GM13977 (cell line): Measurements from ENCODE around the gene ROBO1.

Source experiments
- DNase-seq: peaks from one replicate; pipeline ENCODE4 v3.0.0; 2012; ENCODE audit warnings: low spot score
- CTCF ChIP-seq: IDR thresholded peaks from 2 replicates; pipeline ENCODE4 v1.5.1; 2012; ENCODE audit warnings: mild to moderate bottlenecking, control low read depth; ENCODE audit not compliant: insufficient read depth; ENCODE audit errors: extremely low read depth, missing control alignments
- in situ Hi-C: fragments of 300-500 bp; cut with MboI; formaldehyde crosslinking; loops from one replicate; pipeline ENCODE4 v1.12.0; 2022; ENCODE audit warnings: low sequenced_read_pairs, low pct_unique_long_range_greater_than_20kb, mixed read lengths, inconsistent platforms; ENCODE audit not compliant: unreplicated experiment

The ROBO1 gene

GRCh38 chr3:79657076-79657475 is 110.7 kb downstream of the ROBO1 start:
- in situ Hi-C loops: no loop called here
- no peak for TF ChIP-seq CTCF
- DNase-seq: no peak

GRCh38 chr3:79654019-79654418 is 113.8 kb downstream of the ROBO1 start:
- in situ Hi-C loops: no loop called here
- no peak for TF ChIP-seq CTCF
- no peak for DNase-seq

- in situ Hi-C loops: no loop called here
- TF ChIP-seq CTCF: no peak
- no peak for DNase-seq
These were observed 114.5 kb downstream of the ROBO1 start for GRCh38 chr3:79653266-79653830.

GRCh38 chr3:79651536-79652065 is 116.2 kb downstream of the ROBO1 start:
- in situ Hi-C loops: no loop called here
- no peak for TF ChIP-seq CTCF

GRCh38 chr3:79639855-79640254 is 127.9 kb downstream of the ROBO1 start:
- DNase-seq: no peak
- in situ Hi-C loops: no loop called here
- TF ChIP-seq CTCF: no peak

More at GRCh38 chr3:79651536-79652065, 116.2 kb downstream of the ROBO1 start:
- no peak for DNase-seq

GRCh38 chr3:79636372-79636771 is 131.4 kb downstream of the ROBO1 start:
- no peak for DNase-seq
- in situ Hi-C loops: no loop called here
- no peak for TF ChIP-seq CTCF
